K562 (cell line): ENCODE measurements around the gene KLK14. TPM values are rescaled to one million over a fixed set of nuclear protein-coding genes. Genes with fewer than 3 reads are reported as not detected.

ENCODE experiments used
- CHD2 ChIP-seq: IDR thresholded peaks from 2 replicates; pipeline ENCODE4 v1.6.1; 2011; ENCODE audit warnings: low read depth, low read length
- DPF2 ChIP-seq: fragments of 450-650 bp; IDR thresholded peaks from 2 replicates; pipeline ENCODE4 v1.6.1; 2016
- EHMT2 ChIP-seq: fragments of 450-650 bp; IDR thresholded peaks from 2 replicates; pipeline ENCODE4 v1.6.1; 2018; ENCODE audit warnings: antibody characterized with exemption
- LEF1 ChIP-seq: fragments of 450-650 bp; IDR thresholded peaks from 2 replicates; pipeline ENCODE4 v1.6.1; 2016; ENCODE audit warnings: mild to moderate bottlenecking
- MAFK ChIP-seq: IDR thresholded peaks from 2 replicates; pipeline ENCODE4 v1.6.1; 2011; ENCODE audit warnings: low read length, improper control_type of control experiment
- MEIS2 ChIP-seq: fragments of 450-650 bp; IDR thresholded peaks from 2 replicates; pipeline ENCODE4 v1.6.1; 2014; ENCODE audit warnings: mild to moderate bottlenecking; ENCODE audit not compliant: partially characterized antibody
- NFIC ChIP-seq: fragments of 450-650 bp; IDR thresholded peaks from 2 replicates; pipeline ENCODE4 v1.6.1; 2017; ENCODE audit warnings: mild to moderate bottlenecking, inconsistent platforms
- NFXL1 ChIP-seq: fragments of 450-650 bp; formaldehyde crosslinking; IDR thresholded peaks from 2 replicates; pipeline ENCODE4 v1.4.0; 2021; ENCODE audit warnings: mild to moderate bottlenecking
- PTTG1 ChIP-seq: fragments of 450-650 bp; IDR thresholded peaks from 2 replicates; pipeline ENCODE4 v1.6.1; 2016; ENCODE audit warnings: low read depth, mild to moderate bottlenecking, missing genetic modification characterization, missing compliant biosample characterization
- RCOR1 ChIP-seq, 2 experiments: IDR thresholded peaks; 2 replicates each; pipeline ENCODE4 v1.6.1; 2012; ENCODE audit warnings: low read depth in 2 of 2, low read length in 2 of 2, borderline replicate concordance in 1 of 2, improper control_type of control experiment in 1 of 2
- RFX7 ChIP-seq: fragments of 250-450 bp; sonication (Bioruptor Pico); IDR thresholded peaks from 2 replicates; pipeline ENCODE4 v1.5.1; 2021; ENCODE audit warnings: mild to moderate bottlenecking
- SLC30A9 ChIP-seq: fragments of 250-450 bp; sonication (Bioruptor Pico); IDR thresholded peaks from 2 replicates; pipeline ENCODE4 v1.8.0; 2022; ENCODE audit warnings: mild to moderate bottlenecking, moderate library complexity
- SNRNP70 ChIP-seq: fragments of 200-400 bp; formaldehyde crosslinking; optimal IDR thresholded peaks from 2 replicates; pipeline ENCODE3; 2017; ENCODE audit warnings: low read depth, low read length
- SPI1 ChIP-seq: IDR thresholded peaks from 2 replicates; pipeline ENCODE4 v1.6.1; 2011; ENCODE audit warnings: low read depth, low read length, control low read depth, borderline replicate concordance
- TCF7 ChIP-seq: sonication (generic); IDR thresholded peaks from 2 replicates; pipeline ENCODE4 v1.6.1; 2016; ENCODE audit warnings: antibody characterized with exemption, borderline replicate concordance
- XRCC4 ChIP-seq: IDR thresholded peaks from one replicate; pipeline ENCODE4 v1.6.1; 2011; ENCODE audit not compliant: insufficient read depth, insufficient read length; ENCODE audit errors: extremely low read depth
- XRCC5 ChIP-seq: fragments of 200-400 bp; formaldehyde crosslinking; IDR thresholded peaks from 2 replicates; pipeline ENCODE4 v1.6.1; 2017; ENCODE audit warnings: low read depth, mild to moderate bottlenecking, low read length
- ZKSCAN8 ChIP-seq: fragments of 200-800 bp; sonication (Bioruptor generic); IDR thresholded peaks from 2 replicates; pipeline ENCODE4 v1.6.1; 2016; ENCODE audit warnings: missing genetic modification characterization, missing compliant biosample characterization
- ZNF217 ChIP-seq: sonication (generic); formaldehyde crosslinking; IDR thresholded peaks from 2 replicates; pipeline ENCODE4 v1.8.0; 2022; ENCODE audit warnings: mild to moderate bottlenecking, missing genetic modification reagents
- ZNF232 ChIP-seq: sonication (generic); formaldehyde crosslinking; IDR thresholded peaks from 2 replicates; pipeline ENCODE4 v1.8.0; 2022; ENCODE audit warnings: mild to moderate bottlenecking, missing genetic modification reagents
- ZNF408 ChIP-seq: fragments of 250-450 bp; sonication (Bioruptor Pico); IDR thresholded peaks from 2 replicates; pipeline ENCODE4 v1.4.0; 2020; ENCODE audit warnings: low read depth, mild to moderate bottlenecking, moderate library complexity
- polyA plus RNA-seq, 8 experiments: library from polyadenylated mRNA; depleted of rRNA in 4 of 8; stranded (reverse) in 5 of 8; unstranded in 3 of 8; fragments of >200 nt; fragmentation: Nextera tagmentation in 2 of 8; fragmentation: Illumina TruSeq in 1 of 8; extraction: Ambion mirVana in 2 of 8; extraction: Trizol in 1 of 8; gene quantifications; 2 replicates each; pipeline versions ENCODE4 v1.2.1 to v1.2.3, GENCODE V29; 2011 to 2014; ENCODE audit warnings: inconsistent platforms in 1 of 8, missing spikeins in 1 of 8
- total RNA-seq, 7 experiments: library from RNA; depleted of rRNA in 6 of 7; stranded (reverse); fragments of >200 nt in 6 of 7; fragmentation: Illumina TruSeq in 2 of 7; extraction: Trizol in 2 of 7; gene quantifications; 2 replicates each; pipeline versions ENCODE4 v1.2.1 to v1.2.3, GENCODE V29; 2011 to 2021; ENCODE audit warnings: low replicate concordance in 1 of 7
- TF ChIP-seq, protein P1 (sequence below): sonication (generic); formaldehyde crosslinking; IDR thresholded peaks from 2 replicates; pipeline ENCODE4 v1.8.1; 2023; ENCODE audit warnings: mild to moderate bottlenecking, missing genetic modification reagents
- TF ChIP-seq, protein P2 (sequence below): fragments of 200-800 bp; sonication (Bioruptor generic); IDR thresholded peaks from 2 replicates; pipeline ENCODE4 v1.6.1; 2017; ENCODE audit warnings: missing genetic modification characterization, missing compliant biosample characterization
- TF ChIP-seq, protein P3 (sequence below): sonication (generic); formaldehyde crosslinking; IDR thresholded peaks from 2 replicates; pipeline ENCODE4 v1.8.1; 2023; ENCODE audit warnings: mild to moderate bottlenecking, missing genetic modification reagents
- TF ChIP-seq, protein P4 (sequence below): sonication (generic); formaldehyde crosslinking; IDR thresholded peaks from 2 replicates; pipeline ENCODE4 v1.9.0; 2022; ENCODE audit warnings: mild to moderate bottlenecking, missing genetic modification reagents

The KLK14 gene
- total and polyA plus RNA-seq, 9 of the 15 experiments (the other 6 are each of a cell fraction or from before 2014, with no cell fraction given): not detected

DNA sequence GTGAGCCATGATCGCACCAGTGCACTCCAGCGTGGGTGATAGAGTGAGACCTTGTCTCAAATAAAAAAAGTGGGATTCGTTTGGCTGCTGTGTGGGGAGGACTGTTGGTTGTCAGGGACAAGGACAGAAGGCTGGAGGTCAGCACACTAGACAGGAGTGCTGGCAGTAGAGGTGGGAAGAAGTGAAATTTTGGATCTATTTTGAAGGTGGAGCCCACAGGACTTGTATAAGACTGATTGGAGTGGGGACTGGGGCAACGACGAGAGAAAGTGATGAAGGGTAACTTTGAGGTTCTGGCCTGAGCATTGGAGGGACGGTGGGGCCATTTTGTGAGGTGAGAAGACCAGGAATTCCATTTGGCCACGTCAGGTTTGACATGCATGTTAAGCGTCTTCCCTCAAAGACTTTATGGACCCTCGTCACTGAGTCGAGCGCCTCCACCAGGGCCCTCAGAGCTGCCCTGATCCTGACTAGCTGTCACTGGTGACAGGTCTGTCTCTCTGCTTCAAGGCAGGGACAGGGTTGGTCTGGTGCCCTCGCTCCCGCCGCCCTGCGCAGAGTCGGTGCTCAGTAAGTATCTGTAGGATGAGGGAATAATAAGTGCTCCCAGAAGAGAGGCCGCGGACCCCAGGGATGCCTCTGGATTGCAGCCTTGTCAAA is 24.8 kb upstream of the KLK14 start (continued):
- TF ChIP-seq, protein P1, sequence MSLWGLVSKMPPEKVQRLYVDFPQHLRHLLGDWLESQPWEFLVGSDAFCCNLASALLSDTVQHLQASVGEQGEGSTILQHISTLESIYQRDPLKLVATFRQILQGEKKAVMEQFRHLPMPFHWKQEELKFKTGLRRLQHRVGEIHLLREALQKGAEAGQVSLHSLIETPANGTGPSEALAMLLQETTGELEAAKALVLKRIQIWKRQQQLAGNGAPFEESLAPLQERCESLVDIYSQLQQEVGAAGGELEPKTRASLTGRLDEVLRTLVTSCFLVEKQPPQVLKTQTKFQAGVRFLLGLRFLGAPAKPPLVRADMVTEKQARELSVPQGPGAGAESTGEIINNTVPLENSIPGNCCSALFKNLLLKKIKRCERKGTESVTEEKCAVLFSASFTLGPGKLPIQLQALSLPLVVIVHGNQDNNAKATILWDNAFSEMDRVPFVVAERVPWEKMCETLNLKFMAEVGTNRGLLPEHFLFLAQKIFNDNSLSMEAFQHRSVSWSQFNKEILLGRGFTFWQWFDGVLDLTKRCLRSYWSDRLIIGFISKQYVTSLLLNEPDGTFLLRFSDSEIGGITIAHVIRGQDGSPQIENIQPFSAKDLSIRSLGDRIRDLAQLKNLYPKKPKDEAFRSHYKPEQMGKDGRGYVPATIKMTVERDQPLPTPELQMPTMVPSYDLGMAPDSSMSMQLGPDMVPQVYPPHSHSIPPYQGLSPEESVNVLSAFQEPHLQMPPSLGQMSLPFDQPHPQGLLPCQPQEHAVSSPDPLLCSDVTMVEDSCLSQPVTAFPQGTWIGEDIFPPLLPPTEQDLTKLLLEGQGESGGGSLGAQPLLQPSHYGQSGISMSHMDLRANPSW (CRISPR knock-in tag): no peak
- TF ChIP-seq RFX7 (CRISPR knock-in tag) (no peak), RCOR1 (IDR thresholded peaks at IDR 0.05; ENCODE audit: borderline replicate concordance in 1 of 2, low read depth in 2 of 2, low read length in 2 of 2) (no peak), XRCC4 (no peak), PTTG1 (tag) (no peak), SNRNP70 (no peak), NFXL1 (CRISPR knock-in tag) (no peak), MAFK (no peak), MEIS2 (peak; percentile 89), TCF7 (no peak), ZKSCAN8 (CRISPR knock-in tag) (no peak), LEF1 (0 out of 2 replicates have a peak, but pooled peaks have one; percentile 16), DPF2 (peak; percentile 51; the same call in 1 of the 2 replicates), CHD2 (no peak), SLC30A9 (no peak), EHMT2 (peak; percentile 59; the same call in 1 of the 2 replicates), ZNF232 (CRISPR knock-in tag) (0 out of 2 replicates have a peak, but pooled peaks have one; percentile 60), ZNF408 (CRISPR knock-in tag) (no peak), SPI1 (no peak), ZNF217 (CRISPR knock-in tag) (no peak), NFIC (0 out of 2 replicates have a peak, but pooled peaks have one; percentile 24), XRCC5 (no peak)
- TF ChIP-seq, protein P2, sequence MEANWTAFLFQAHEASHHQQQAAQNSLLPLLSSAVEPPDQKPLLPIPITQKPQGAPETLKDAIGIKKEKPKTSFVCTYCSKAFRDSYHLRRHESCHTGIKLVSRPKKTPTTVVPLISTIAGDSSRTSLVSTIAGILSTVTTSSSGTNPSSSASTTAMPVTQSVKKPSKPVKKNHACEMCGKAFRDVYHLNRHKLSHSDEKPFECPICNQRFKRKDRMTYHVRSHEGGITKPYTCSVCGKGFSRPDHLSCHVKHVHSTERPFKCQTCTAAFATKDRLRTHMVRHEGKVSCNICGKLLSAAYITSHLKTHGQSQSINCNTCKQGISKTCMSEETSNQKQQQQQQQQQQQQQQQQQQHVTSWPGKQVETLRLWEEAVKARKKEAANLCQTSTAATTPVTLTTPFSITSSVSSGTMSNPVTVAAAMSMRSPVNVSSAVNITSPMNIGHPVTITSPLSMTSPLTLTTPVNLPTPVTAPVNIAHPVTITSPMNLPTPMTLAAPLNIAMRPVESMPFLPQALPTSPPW: no peak
- TF ChIP-seq, protein P3, sequence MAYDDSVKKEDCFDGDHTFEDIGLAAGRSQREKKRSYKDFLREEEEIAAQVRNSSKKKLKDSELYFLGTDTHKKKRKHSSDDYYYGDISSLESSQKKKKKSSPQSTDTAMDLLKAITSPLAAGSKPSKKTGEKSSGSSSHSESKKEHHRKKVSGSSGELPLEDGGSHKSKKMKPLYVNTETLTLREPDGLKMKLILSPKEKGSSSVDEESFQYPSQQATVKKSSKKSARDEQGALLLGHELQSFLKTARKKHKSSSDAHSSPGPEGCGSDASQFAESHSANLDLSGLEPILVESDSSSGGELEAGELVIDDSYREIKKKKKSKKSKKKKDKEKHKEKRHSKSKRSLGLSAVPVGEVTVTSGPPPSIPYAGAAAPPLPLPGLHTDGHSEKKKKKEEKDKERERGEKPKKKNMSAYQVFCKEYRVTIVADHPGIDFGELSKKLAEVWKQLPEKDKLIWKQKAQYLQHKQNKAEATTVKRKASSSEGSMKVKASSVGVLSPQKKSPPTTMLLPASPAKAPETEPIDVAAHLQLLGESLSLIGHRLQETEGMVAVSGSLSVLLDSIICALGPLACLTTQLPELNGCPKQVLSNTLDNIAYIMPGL (CRISPR knock-in tag): no peak
- TF ChIP-seq, protein P4, sequence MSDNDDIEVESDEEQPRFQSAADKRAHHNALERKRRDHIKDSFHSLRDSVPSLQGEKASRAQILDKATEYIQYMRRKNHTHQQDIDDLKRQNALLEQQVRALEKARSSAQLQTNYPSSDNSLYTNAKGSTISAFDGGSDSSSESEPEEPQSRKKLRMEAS (CRISPR knock-in tag): no peak
